ENCODE results near the gene LRRC38.

The LRRC38 gene

GRCh38 chr1:13517193-13517812, 3.5 kb upstream of the LRRC38 start:
- no peak for DNase-seq (ENCODE audit: low read depth in 2 of 2)

GRCh38 chr1:13516606-13517005, 2.8 kb upstream of the LRRC38 start:
- DNase-seq (ENCODE audit: low read depth in 2 of 2), result no peak

- DNase-seq (ENCODE audit: low read depth in 2 of 2), result no peak
These were observed 1.0 kb upstream of the LRRC38 start for GRCh38 chr1:13514821-13515220.

GRCh38 chr1:13513063-13513894, 524 bp downstream of the LRRC38 start:
- DNase-seq (ENCODE audit: low read depth in 2 of 2), result no peak

GRCh38 chr1:13512472-13512871, 1.3 kb downstream of the LRRC38 start:
- no peak for DNase-seq (ENCODE audit: low read depth in 2 of 2)

GRCh38 chr1:13510499-13510898, 3.3 kb downstream of the LRRC38 start:
- DNase-seq (ENCODE audit: low read depth in 2 of 2), result no peak

- no peak for DNase-seq (ENCODE audit: low read depth in 2 of 2)
These were observed 6.7 kb downstream of the LRRC38 start for GRCh38 chr1:13507075-13507474.

- no peak for DNase-seq (ENCODE audit: low read depth in 2 of 2)
These were observed 8.8 kb downstream of the LRRC38 start for GRCh38 chr1:13505020-13505419.

GRCh38 chr1:13500806-13501205, 13.0 kb downstream of the LRRC38 start:
- DNase-seq (ENCODE audit: low read depth in 2 of 2), result no peak

GRCh38 chr1:13499422-13499821, 14.4 kb downstream of the LRRC38 start:
- DNase-seq (ENCODE audit: low read depth in 2 of 2), result no peak

- no peak for DNase-seq (ENCODE audit: low read depth in 2 of 2)
These were observed 15.2 kb downstream of the LRRC38 start for GRCh38 chr1:13498553-13498952.

GRCh38 chr1:13495186-13495585, 18.6 kb downstream of the LRRC38 start:
- DNase-seq (ENCODE audit: low read depth in 2 of 2), result no peak

GRCh38 chr1:13494712-13495111, 19.1 kb downstream of the LRRC38 start:
- DNase-seq (ENCODE audit: low read depth in 2 of 2), result no peak

GRCh38 chr1:13494025-13494424, 19.8 kb downstream of the LRRC38 start:
- DNase-seq (ENCODE audit: low read depth in 2 of 2), result no peak

GRCh38 chr1:13492711-13493110, 21.1 kb downstream of the LRRC38 start:
- DNase-seq (ENCODE audit: low read depth in 2 of 2), result no peak

GRCh38 chr1:13487957-13488356, 25.8 kb downstream of the LRRC38 start:
- no peak for DNase-seq (ENCODE audit: low read depth in 2 of 2)

GRCh38 chr1:13487143-13487868, 26.5 kb downstream of the LRRC38 start:
- no peak for DNase-seq (ENCODE audit: low read depth in 2 of 2)

- no peak for DNase-seq (ENCODE audit: low read depth in 2 of 2)
These were observed 29.9 kb downstream of the LRRC38 start for GRCh38 chr1:13483946-13484345.

- DNase-seq (ENCODE audit: low read depth in 2 of 2), result no peak
These were observed 31.2 kb downstream of the LRRC38 start for GRCh38 chr1:13482600-13482999.

GRCh38 chr1:13479171-13479856, 34.5 kb downstream of the LRRC38 start:
- no peak for DNase-seq (ENCODE audit: low read depth in 2 of 2)

GRCh38 chr1:13478692-13479091, 35.1 kb downstream of the LRRC38 start:
- no peak for DNase-seq (ENCODE audit: low read depth in 2 of 2)

GRCh38 chr1:13469343-13469742, 44.5 kb downstream of the LRRC38 start:
- no peak for DNase-seq (ENCODE audit: low read depth in 2 of 2)
